IMR-90 (cell line): ENCODE measurements around the gene CADM1. TPM values are rescaled to one million over a fixed set of nuclear protein-coding genes. Genes with fewer than 3 reads are reported as not detected.

Experiments
- ATAC-seq: fragments of 200-7000 bp; cut with Tn5 transposase; 2 replicates; pipeline ENCODE4 v1.9.1; 2020; ENCODE audit warnings: low read depth, mild to moderate bottlenecking, moderate library complexity
- BruUV-seq: library from RNA; stranded (reverse); fragments of 400-500 nt; replicated peaks from 2 replicates; lab custom pipeline; 2021; lab: Mats Ljungman, UMichigan
- CTCF ChIA-PET: fragments of 300-600 bp; formaldehyde crosslinking; extraction: SDS; loops from one replicate; lab custom pipeline; 2021; ENCODE audit warnings: antibody characterized with exemption; lab: Yijun Ruan, JAX
- POLR2A ChIA-PET: fragments of 300-600 bp; sonication (Branson Sonifier 250); formaldehyde crosslinking; loops from one replicate; lab custom pipeline; 2022; ENCODE audit warnings: antibody characterized with exemption; ENCODE audit not compliant: unreplicated experiment; lab: Charles Lee
- DNase-seq: peaks from one replicate; pipeline ENCODE4 v3.0.0; 2013
- H2AFZ ChIP-seq: replicated peaks from 2 replicates; pipeline ENCODE3; 2013; ENCODE audit warnings: low read length, mild to moderate bottlenecking; ENCODE audit not compliant: poor library complexity
- H2AK5ac ChIP-seq: 2 replicates; pipeline ENCODE4 v1.6.1; 2013; ENCODE audit warnings: low read depth, low read length, inconsistent platforms
- H2AK9ac ChIP-seq: replicated peaks from 2 replicates; pipeline ENCODE3; 2013; ENCODE audit warnings: mild to moderate bottlenecking, low read depth, low read length, moderate library complexity; ENCODE audit not compliant: poor library complexity
- H2BK120ac ChIP-seq: 2 replicates; pipeline ENCODE4 v1.6.1; 2013; ENCODE audit warnings: low read depth, low read length, inconsistent platforms
- H2BK15ac ChIP-seq: 3 replicates; pipeline ENCODE4 v1.6.1; 2013; ENCODE audit warnings: low read depth, low read length, inconsistent platforms
- H2BK20ac ChIP-seq: 2 replicates; pipeline ENCODE4 v1.6.1; 2013; ENCODE audit warnings: low read depth, mild to moderate bottlenecking, inconsistent platforms, low read length, moderate library complexity
- H2BK5ac ChIP-seq: 2 replicates; pipeline ENCODE4 v1.6.1; 2013; ENCODE audit warnings: mild to moderate bottlenecking, low read depth, low read length, inconsistent platforms; ENCODE audit not compliant: poor library complexity, severe bottlenecking
- H3K14ac ChIP-seq: replicated peaks from 2 replicates; pipeline ENCODE4 v1.6.1; 2013; ENCODE audit warnings: low read depth, low read length, inconsistent platforms
- H3K18ac ChIP-seq: 2 replicates; pipeline ENCODE4 v1.6.1; 2013; ENCODE audit warnings: low read depth, low read length, control low read depth
- H3K23ac ChIP-seq: 2 replicates; pipeline ENCODE4 v1.6.1; 2013; ENCODE audit warnings: low read depth, low read length, inconsistent platforms
- H3K27ac ChIP-seq: 2 replicates; pipeline ENCODE4 v1.5.1; 2013; ENCODE audit warnings: mild to moderate bottlenecking, control low read depth, low read length; ENCODE audit not compliant: insufficient read depth
- H3K27me3 ChIP-seq: 2 replicates; pipeline ENCODE4 v1.6.1; 2013; ENCODE audit warnings: low read length; ENCODE audit not compliant: control insufficient read depth, insufficient read depth
- H3K36me3 ChIP-seq: 2 replicates; pipeline ENCODE4 v1.6.1; 2013; ENCODE audit warnings: low read length, mixed read lengths; ENCODE audit not compliant: control insufficient read depth, insufficient read depth
- H3K4ac ChIP-seq: 2 replicates; pipeline ENCODE4 v1.6.1; 2013; ENCODE audit warnings: low read depth, low read length, inconsistent platforms
- H3K4me1 ChIP-seq: 2 replicates; pipeline ENCODE4 v1.6.1; 2013; ENCODE audit warnings: low read length, mixed read lengths; ENCODE audit not compliant: control insufficient read depth, insufficient read depth
- H3K4me2 ChIP-seq: 2 replicates; pipeline ENCODE4 v1.6.1; 2013; ENCODE audit warnings: low read depth, mild to moderate bottlenecking, control low read depth, low read length, moderate library complexity
- H3K4me3 ChIP-seq: 2 replicates; pipeline ENCODE4 v1.5.1; 2013; ENCODE audit warnings: low read depth, mild to moderate bottlenecking, control low read depth, low read length, moderate library complexity; ENCODE audit not compliant: insufficient read depth
- H3K56ac ChIP-seq: 2 replicates; pipeline ENCODE4 v1.6.1; 2013; ENCODE audit warnings: low read length, inconsistent platforms; ENCODE audit not compliant: insufficient read depth; ENCODE audit errors: extremely low read depth
- H3K79me1 ChIP-seq, 2 experiments: 2 replicates each; pipeline ENCODE4 v1.6.1; 2013; ENCODE audit warnings: low read length in 2 of 2, inconsistent platforms in 1 of 2, low read depth in 1 of 2
- H3K9ac ChIP-seq: 2 replicates; pipeline ENCODE4 v1.6.1; 2013; ENCODE audit warnings: low read depth, low read length, control low read depth
- H3K9me1 ChIP-seq: 2 replicates; pipeline ENCODE4 v1.6.1; 2013; ENCODE audit warnings: low read length, inconsistent platforms; ENCODE audit not compliant: insufficient read depth
- H3K9me3 ChIP-seq: 2 replicates; pipeline ENCODE4 v1.6.1; 2013; ENCODE audit warnings: low read length; ENCODE audit not compliant: control insufficient read depth, insufficient read depth
- H4K20me1 ChIP-seq: 2 replicates; pipeline ENCODE4 v1.6.1; 2013; ENCODE audit warnings: low read length, inconsistent platforms; ENCODE audit not compliant: insufficient read depth
- H4K5ac ChIP-seq: 2 replicates; pipeline ENCODE4 v1.6.1; 2013; ENCODE audit warnings: mild to moderate bottlenecking, low read depth, low read length, control low read depth
- H4K8ac ChIP-seq, 2 experiments: 2 replicates each; pipeline ENCODE4 v1.6.1; 2013; ENCODE audit warnings: low read depth in 2 of 2, low read length in 2 of 2, control low read depth in 1 of 2, inconsistent platforms in 1 of 2
- H4K91ac ChIP-seq: 2 replicates; pipeline ENCODE4 v1.6.1; 2013; ENCODE audit warnings: low read depth, low read length, inconsistent platforms; ENCODE audit not compliant: insufficient read depth
- BHLHE40 ChIP-seq: fragments of 150-350 bp; IDR thresholded peaks from 2 replicates; pipeline ENCODE4 v1.6.1; 2016; ENCODE audit warnings: mild to moderate bottlenecking, low read depth, low read length
- MAFK ChIP-seq: IDR thresholded peaks from 2 replicates; pipeline ENCODE4 v1.6.1; 2012; ENCODE audit warnings: low read depth, low read length, improper control_type of control experiment
- WGBS, 2 experiments: methylation state at CpG; one replicate each; pipeline versions ENCODE4 v1.1.5 to v1.1.7; 2013; ENCODE audit warnings: missing lambda C conversion rate in 2 of 2; ENCODE audit not compliant: insufficient read length in 1 of 2; ENCODE audit errors: extremely low coverage in 2 of 2; 5-methylcytosine and 5-hydroxymethylcytosine counted together
- dilution Hi-C: fragments of 300-500 bp; cut with HindIII; formaldehyde crosslinking; loops from one replicate; pipeline ENCODE4 v1.14.3; 2018; ENCODE audit warnings: low sequenced_read_pairs; ENCODE audit not compliant: unreplicated experiment
- in situ Hi-C: fragments of 300-500 bp; cut with MboI; formaldehyde crosslinking; loops from 3 replicates; pipeline ENCODE4 v1.14.3; 2019; ENCODE audit warnings: low sequenced_read_pairs, inconsistent platforms, mixed read lengths
- intact Hi-C: fragments of 100-400 bp; cut with micrococcal nuclease; formaldehyde crosslinking; loops from 2 replicates; pipeline ENCODE4 v1.10.0; 2022
- polyA plus RNA-seq, 3 experiments: library from polyadenylated mRNA; depleted of rRNA; stranded (reverse); fragments of >200 nt; gene quantifications; 2 replicates each; pipeline ENCODE4 v1.2.3, GENCODE V29; 2012; ENCODE audit warnings: low replicate concordance in 1 of 3
- total RNA-seq: library from RNA; depleted of rRNA; stranded (reverse); fragments of >200 nt; gene quantifications from 2 replicates; pipeline ENCODE4 v1.2.3, GENCODE V29; 2012

The CADM1 gene
- total and polyA plus RNA-seq, 2 of the 4 experiments (the other 2 are of a cell fraction), result 28.8 to 77.1 TPM

GRCh38 chr11:115453693-115454490, 50.3 kb downstream of the CADM1 start:
- no peaks in the 10 kb centered on the region for H3K27me3 ChIP-seq
- H3K18ac ChIP-seq, result no peak overlapping the region
- dilution Hi-C loops, result no loop called here
- DNase-seq (no peak), ATAC-seq (no peak)
- no peak overlapping the region for H2BK120ac ChIP-seq
- peaks cover 0 to 12% of the 10 kb centered on the region in 2 experiments; a peak in 2 of 4 replicates for H3K79me1 ChIP-seq
- no peaks in the 10 kb centered on the region for H4K20me1 ChIP-seq
- H2AK5ac ChIP-seq, result no peak overlapping the region
- H4K91ac ChIP-seq, result no peak overlapping the region
- H3K23ac ChIP-seq, result no peak overlapping the region
- no peak overlapping the region for H3K56ac ChIP-seq
- H2BK15ac ChIP-seq, result no peak overlapping the region
- no peak overlapping the region for H3K14ac ChIP-seq
- intact Hi-C loops, result no loop called here
- H4K8ac ChIP-seq, result no peak overlapping the region
- no peak overlapping the region for H3K4me2 ChIP-seq
- no peak overlapping the region for H2BK5ac ChIP-seq
- no peak overlapping the region for H3K4ac ChIP-seq
- no TSS peak for BruUV-seq
- no peak overlapping the region for H2BK20ac ChIP-seq
- TF ChIP-seq MAFK (peak; percentile 56), BHLHE40 (no peak)
- H3K9me1 ChIP-seq, result no peaks in the 10 kb centered on the region
- H3K36me3 ChIP-seq, result no peaks in the 10 kb centered on the region
- no peak overlapping the region for H4K5ac ChIP-seq
- CTCF ChIA-PET, result interaction anchor here (0.7 kb wide), 2 partner anchors 101 to 1052 kb away, joined by 3 to 4 read pairs; no protein-coding TSS in a partner anchor
- peaks cover 4% of the 10 kb centered on the region for H3K4me1 ChIP-seq
- in situ Hi-C loops, result no loop called here
- no peak overlapping the region for H3K27ac ChIP-seq
- no peaks in the 10 kb centered on the region; the same call in 1 of the 2 replicates for H3K9me3 ChIP-seq
- POLR2A ChIA-PET, result no interaction called here
- H3K9ac ChIP-seq, result no peak overlapping the region
- H3K4me3 ChIP-seq, result no peak overlapping the region
- WGBS, 2 experiments, result no CpG with 5 or more reads among the region's 1 CpG
- no peak overlapping the region for H2AK9ac ChIP-seq
- no peak overlapping the region for H2AFZ ChIP-seq
